AG04449 (cell line): ENCODE data around the gene SPP1.

ENCODE experiments used
- CTCF ChIA-PET: fragments of 350-600 bp; formaldehyde crosslinking; extraction: SDS; loops from one replicate; lab custom pipeline; 2021; ENCODE audit warnings: antibody characterized with exemption; lab: Yijun Ruan, JAX
- POLR2A ChIA-PET: fragments of 400-600, 350-600 bp; formaldehyde crosslinking; extraction: SDS; loops from one replicate; lab custom pipeline; 2020; ENCODE audit warnings: antibody characterized with exemption, inconsistent platforms; lab: Yijun Ruan, JAX
- DNase-seq: peaks from one replicate; pipeline ENCODE4 v3.0.0-alpha.2; 2010; ENCODE audit warnings: low read depth, low spot score
- H3K4me3 ChIP-seq: 2 replicates; pipeline ENCODE4 v1.5.1; 2011; ENCODE audit warnings: low read depth, mild to moderate bottlenecking, control low read depth, low read length
- TF ChIP-seq, protein P1 (sequence below): IDR thresholded peaks from one replicate; pipeline ENCODE4 v1.5.1; 2011; ENCODE audit warnings: mild to moderate bottlenecking, moderate library complexity, low read length, control low read depth, inconsistent platforms; ENCODE audit not compliant: insufficient read depth; ENCODE audit errors: missing control alignments

SPP1 gene

DNA sequence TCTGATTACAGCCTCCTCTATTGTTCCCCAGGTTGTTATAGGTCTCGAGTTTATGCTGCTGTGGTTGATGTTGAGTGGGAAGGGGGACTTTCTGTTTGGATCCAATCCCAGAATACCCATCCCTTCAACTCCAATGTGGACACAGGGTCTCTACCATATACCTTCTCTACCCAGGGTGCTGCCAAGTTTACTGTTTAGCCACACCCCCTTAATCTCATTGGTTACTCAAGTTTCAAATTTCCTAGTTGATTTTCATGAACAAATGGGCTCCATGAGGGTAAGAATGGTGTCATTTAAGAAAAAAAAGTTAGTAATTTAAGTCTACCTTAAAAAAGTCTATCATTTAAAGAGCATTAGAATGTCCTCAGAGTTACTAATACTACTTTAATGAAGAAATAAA lies 3.6 kb upstream of the SPP1 start:
- no peak overlapping the region for H3K4me3 ChIP-seq
- ChIA-PET POLR2A (no interaction called here), CTCF (interaction anchor here (2.6 to 10.6 kb wide), 3 partner anchors 9 to 120 kb away, joined by 17 to 348 read pairs (median 34); no protein-coding TSS in a partner anchor)
- no peak for DNase-seq
- TF ChIP-seq, protein P1, sequence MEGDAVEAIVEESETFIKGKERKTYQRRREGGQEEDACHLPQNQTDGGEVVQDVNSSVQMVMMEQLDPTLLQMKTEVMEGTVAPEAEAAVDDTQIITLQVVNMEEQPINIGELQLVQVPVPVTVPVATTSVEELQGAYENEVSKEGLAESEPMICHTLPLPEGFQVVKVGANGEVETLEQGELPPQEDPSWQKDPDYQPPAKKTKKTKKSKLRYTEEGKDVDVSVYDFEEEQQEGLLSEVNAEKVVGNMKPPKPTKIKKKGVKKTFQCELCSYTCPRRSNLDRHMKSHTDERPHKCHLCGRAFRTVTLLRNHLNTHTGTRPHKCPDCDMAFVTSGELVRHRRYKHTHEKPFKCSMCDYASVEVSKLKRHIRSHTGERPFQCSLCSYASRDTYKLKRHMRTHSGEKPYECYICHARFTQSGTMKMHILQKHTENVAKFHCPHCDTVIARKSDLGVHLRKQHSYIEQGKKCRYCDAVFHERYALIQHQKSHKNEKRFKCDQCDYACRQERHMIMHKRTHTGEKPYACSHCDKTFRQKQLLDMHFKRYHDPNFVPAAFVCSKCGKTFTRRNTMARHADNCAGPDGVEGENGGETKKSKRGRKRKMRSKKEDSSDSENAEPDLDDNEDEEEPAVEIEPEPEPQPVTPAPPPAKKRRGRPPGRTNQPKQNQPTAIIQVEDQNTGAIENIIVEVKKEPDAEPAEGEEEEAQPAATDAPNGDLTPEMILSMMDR: no peak

DNA sequence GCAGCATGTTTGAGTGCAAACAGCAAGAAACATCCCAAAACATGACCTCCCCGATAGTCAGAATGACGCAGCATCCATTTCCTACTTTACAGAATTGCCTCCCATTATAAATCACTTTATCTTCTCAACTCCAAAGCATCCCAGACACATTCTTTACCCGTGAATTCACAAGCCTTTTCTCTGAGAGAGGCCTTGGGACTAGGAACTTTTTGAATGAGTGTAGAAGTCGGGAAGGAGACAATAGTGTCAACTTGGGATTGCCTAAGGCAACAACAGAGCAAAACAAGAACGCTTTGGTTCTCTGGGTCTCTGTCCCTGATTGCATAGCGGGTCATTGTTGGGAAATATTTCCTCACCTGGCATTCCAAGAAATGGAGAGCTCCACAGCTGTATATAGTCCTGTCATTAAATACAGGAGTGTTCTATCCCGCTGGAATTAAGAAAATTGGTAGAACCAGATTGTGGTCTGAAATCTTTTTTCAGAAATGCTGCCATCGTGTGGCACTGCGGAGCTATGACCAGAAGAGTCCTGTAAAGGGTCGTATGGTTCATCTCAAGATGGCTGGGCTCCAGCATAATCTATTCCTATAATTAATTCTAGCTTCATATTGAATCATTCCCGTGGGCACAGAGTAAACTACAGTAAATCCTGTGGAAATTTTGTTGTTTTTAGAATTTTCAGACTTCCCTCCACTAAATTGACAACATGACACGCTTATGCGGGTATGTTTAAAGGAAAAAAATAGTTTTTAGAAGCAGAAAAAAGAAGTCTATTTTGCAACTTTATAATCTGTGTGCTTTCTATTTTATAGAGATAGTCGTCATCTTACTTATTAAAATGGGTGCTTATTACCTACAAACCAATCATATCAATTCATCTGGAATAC lies 2.0 kb upstream of the SPP1 start:
- ChIA-PET POLR2A (no interaction called here), CTCF (interaction anchor here (0.6 to 10.6 kb wide), 32 partner anchors 9 to 690 kb away, joined by 3 to 348 read pairs (median 4); no protein-coding TSS in a partner anchor)
- H3K4me3 ChIP-seq: peak overlapping the region; percentile 43
- TF ChIP-seq, protein P1: peak; percentile 61
- peak; percentile 82 for DNase-seq

DNA sequence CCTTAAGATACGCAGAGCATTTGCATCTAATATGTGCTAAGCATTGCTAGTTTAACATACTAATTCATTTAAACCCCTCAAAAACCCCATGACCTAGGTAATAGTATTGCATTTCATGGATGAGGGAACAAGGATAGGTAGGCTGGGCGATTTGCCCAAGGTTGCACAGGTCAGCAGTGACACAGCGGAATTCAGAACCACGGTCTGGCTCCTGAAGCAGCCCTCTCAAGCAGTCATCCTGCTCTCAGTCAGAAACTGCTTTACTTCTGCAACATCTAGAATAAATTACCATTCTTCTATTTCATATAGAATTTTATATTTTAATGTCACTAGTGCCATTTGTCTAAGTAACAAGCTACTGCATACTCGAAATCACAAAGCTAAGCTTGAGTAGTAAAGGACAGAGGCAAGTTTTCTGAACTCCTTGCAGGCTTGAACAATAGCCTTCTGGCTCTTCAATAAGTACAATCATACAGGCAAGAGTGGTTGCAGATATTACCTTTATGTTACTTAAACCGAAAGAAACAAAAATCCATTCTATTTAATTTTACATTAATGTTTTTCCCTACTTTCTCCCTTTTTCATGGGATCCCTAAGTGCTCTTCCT lies 555 bp upstream of the SPP1 start:
- ChIA-PET POLR2A (no interaction called here), CTCF (interaction anchor here (0.8 to 10.6 kb wide), 13 partner anchors 9 to 236 kb away, joined by 3 to 348 read pairs (median 5); no protein-coding TSS in a partner anchor)
- TF ChIP-seq, protein P1: no peak
- no peak overlapping the region for H3K4me3 ChIP-seq
- DNase-seq: no peak

DNA sequence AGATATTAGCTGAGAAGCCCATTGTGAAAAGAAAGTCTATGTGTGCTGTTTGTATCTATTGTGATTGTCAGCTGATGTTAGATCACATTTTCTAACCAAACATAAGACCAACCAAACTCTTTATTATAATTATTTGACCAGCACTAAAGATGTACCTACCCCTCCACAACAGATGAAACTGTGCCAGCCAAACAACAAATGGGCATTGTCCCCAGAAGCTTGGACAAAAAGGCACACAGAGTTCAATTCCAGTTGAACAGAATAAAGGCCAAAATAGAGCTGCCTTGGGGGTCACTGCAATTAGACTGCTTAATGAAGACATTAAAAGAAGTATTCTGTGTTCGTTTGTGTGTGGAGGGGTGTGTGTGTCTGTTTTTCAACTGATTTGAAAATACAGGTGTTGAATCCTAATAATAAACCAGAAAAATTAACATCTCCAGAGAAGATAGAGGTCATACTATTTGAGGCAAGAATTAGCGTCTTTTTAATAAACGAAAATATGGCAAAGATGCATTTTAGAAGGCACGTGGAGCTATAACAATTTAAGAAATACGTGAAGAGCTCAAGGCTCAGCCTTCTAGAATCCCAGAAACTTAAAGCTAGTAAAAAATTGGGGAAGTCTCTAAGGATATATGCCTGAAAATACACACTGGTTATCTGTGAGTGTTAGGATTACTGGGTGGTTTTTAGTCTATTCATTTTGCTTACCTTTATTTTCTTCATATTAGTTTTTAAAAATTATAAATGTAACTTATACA lies 2.2 kb downstream of the SPP1 start:
- TF ChIP-seq, protein P1: no peak
- no peak overlapping the region for H3K4me3 ChIP-seq

DNA sequence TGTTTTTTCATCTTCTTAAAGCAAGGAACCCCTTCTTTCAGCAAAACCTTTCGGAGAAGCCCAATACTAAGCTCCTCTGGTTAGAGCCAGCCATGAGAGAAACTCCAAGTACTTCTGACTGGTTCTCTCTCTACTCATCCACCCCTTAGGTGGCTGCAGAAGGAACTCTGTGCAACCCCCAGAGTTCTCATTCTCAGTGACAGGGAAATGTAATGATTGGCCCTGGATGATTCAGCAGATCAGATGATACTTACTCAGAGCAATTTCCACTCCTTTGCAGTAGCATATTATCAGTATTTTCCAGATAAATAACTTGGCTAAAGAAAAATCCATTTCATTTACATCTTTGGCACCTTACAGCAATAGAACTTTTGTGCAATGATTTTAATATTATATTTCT lies 3.2 kb downstream of the SPP1 start:
- CTCF ChIA-PET: interaction anchor here (1.5 to 10.6 kb wide), 4 partner anchors 8 to 233 kb away, joined by 4 to 348 read pairs (median 6); no protein-coding TSS in a partner anchor
- no peak for DNase-seq
- no peak overlapping the region for H3K4me3 ChIP-seq
- POLR2A ChIA-PET: interaction anchor here (0.8 kb wide), 1 partner anchor 113 kb away, joined by 3 read pairs; no protein-coding TSS in a partner anchor
- TF ChIP-seq, protein P1: no peak

More for the DNA sequence above, 2.2 kb downstream of the SPP1 start:
- CTCF ChIA-PET: interaction anchor here (0.9 to 10.6 kb wide), 6 partner anchors 8 to 233 kb away, joined by 3 to 348 read pairs (median 4); no protein-coding TSS in a partner anchor
- DNase-seq: no peak
- POLR2A ChIA-PET: interaction anchor here (0.8 kb wide), 1 partner anchor 112 kb away, joined by 3 read pairs; no protein-coding TSS in a partner anchor
